ENCODE data around the gene TRAPPC2B.
"Not testable (repeated sequence)": the region's sequence is repeated elsewhere in the genome, so short reads cannot be mapped to it uniquely, and the experiment has no call there.

Gene TRAPPC2B

DNA sequence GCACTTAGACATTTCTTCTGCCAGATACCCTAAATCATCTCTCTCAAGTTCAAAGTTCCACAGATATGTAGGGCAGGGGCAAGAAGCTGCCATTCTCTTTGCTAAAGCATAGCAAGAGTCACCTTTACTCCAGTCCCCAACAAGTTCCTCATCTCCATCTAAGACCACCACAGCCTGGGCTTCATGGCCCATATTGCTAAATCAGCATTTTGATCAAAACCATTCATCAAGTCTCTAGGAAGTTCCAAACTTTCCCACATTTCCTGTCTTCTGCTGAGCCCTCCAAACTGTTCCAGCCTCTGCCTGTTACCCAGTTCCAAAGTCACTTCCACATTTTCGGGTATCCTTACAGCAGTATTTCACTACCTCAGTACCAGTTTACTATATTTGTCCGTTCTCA is 11.3 kb downstream of the TRAPPC2B start:
- DNase-seq, result not testable (repeated sequence)

DNA sequence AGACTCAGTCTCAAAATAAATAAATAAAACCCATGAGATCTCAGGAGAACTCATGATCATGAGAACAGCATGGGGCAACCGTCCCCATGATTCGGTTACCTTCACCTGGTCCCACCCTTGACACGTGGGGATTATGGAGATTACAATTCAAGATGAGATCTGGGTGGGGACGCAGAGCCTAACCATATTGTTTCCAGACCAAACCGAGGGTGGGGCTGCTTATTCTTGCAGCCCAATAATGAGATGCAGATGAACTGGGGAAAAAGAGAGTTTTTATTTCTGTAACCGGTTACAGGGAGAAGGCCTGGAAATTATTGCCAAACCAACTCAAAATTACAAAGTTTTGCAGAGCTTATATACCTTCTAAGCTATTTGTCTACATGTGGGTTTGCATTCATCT is 12.8 kb downstream of the TRAPPC2B start:
- DNase-seq, result no peak

DNA sequence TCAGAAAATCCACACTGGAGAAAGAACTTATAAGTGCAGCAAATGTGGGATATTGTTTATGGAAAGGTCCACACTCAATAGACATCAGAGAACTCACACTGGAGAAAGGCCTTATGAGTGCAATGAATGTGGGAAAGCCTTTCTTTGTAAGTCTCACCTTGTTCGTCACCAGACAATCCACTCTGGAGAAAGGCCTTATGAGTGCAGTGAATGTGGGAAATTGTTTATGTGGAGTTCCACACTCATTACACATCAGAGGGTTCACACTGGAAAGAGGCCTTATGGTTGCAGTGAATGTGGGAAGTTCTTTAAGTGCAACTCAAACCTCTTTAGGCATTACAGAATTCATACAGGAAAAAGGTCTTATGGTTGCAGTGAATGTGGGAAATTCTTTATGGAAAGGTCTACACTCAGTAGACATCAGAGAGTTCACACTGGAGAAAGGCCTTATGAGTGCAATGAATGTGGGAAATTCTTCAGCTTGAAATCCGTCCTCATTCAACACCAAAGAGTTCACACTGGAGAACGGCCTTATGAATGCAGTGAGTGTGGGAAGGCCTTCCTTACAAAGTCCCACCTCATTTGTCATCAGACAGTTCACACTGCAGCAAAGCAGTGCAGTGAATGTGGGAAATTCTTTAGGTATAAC is 14.3 kb downstream of the TRAPPC2B start:
- DNase-seq, result no peak

DNA sequence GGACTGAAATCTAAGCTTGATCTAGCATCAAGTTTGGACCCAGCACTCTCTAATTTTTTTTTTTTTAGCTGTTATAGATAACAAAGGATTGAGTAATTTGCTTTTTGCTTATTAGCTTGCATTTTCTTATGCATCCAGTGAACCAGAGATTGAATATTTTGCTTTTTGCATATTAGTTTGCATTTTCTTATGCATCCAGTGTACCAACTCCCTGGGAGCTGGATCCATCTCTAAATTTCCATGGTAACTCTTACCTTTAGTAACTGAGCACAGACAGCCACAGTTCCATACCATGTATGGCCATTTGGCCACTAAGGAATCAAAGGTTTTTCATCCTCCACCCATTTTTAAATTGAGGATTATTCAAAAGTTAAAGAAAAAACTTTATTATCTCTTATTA is 17.6 kb downstream of the TRAPPC2B start:
- DNase-seq, result no peak

DNA sequence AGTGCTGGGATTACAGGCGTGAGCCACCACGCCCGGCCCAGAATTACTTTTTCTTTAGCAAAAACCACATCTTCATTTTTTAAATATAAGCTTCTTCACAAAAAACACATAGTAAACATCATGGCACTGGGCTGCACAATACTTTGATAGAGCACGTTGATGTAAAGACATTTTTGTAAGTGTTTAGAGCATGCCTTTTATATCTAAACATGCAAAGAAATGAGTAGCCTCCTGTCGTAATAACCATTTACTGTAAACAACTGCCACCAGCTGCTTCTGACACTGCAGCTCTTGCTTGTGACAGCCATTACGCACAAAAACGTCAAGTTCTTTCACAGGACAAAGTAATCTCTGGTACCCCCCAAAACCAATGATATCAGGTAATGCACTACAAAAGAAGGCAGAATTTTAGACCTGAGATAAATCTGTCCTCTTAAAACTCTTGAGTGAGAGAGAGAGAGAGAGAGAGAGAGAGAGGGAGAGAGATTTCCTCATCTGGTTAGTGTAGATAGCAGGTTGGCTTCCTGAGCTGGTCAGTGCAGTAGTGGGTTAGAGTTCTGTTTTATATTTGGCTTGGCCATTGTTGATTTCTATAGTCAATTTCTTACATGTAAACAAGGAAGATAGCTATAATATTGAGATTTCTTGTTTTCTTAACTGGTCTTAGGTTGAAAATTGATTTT is 19.6 kb downstream of the TRAPPC2B start:
- no peak for DNase-seq

DNA sequence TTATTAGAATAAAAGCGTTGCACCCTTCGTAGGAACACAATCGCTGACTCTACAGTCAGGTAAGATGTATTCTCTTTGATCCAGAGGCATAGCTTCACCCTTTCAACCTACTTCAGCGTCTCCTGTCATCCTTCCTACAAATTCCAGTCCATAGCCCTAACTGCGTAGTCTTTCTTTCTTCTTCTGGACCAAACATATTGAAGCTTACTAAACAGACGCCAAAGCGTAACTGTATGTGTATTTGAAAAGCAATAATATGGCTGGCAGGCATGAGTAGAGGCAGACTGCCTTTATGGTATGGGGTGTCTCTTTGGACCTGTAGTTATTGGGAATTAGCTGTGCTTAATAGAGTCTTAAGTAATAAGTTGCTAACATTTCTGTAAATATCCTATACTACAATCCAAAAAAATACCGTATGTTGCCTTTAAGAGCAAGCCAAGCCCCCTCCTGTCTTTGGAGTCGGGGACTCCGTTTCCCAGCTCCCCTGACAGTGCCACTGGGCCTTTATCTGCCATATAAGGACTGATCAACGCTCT is 25.9 kb downstream of the TRAPPC2B start:
- DNase-seq, result no peak

DNA sequence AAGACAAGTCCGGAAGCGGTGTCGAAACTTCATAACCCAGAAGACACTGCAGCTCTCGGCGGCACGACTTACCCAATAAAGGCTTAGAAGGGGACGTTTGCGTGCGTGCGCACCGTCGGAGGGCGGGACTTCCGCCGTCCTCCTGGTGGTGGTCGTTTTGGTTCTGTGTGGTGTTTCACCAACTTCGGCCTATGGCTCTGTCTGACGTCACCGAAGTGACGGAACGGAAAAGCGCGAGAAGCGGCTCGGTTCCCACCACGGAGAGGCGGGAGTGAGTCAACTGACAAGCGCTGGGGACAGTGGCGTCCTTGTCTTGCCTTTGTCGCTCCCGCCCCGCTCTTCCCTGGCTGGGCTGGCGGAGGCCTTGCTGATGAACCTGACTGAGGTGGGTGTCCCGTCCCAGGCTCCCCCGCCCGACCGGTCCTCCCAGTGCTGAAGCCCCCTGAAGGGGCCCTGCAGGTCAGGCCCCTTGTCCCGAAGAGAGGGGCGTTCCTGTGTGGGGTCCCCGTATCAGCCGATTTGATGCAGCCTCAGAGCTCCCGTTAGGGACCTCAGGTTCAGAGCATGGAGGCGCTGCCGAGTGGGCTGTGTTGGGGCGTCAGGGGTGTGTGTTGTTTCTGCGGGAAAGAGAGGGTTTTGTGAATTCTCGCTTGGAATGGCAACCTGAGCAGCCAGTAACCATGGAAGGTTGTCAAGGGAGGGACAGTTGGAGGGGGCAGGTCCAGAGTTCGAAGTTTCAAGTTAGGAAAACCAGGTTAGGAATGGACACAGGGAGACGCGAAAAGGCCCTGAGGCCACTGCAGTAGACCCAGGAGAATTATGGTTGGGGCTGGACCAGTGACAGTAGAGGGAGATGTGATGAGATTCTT is 26.6 kb downstream of the TRAPPC2B start, which contains the start of gene ZNF548:
ZNF548 (plus strand) TSS at position 125 of the 869 bp plus-strand sequence; CDS start at position 371, 246 bp downstream.
- peak; percentile 100 for DNase-seq

DNA sequence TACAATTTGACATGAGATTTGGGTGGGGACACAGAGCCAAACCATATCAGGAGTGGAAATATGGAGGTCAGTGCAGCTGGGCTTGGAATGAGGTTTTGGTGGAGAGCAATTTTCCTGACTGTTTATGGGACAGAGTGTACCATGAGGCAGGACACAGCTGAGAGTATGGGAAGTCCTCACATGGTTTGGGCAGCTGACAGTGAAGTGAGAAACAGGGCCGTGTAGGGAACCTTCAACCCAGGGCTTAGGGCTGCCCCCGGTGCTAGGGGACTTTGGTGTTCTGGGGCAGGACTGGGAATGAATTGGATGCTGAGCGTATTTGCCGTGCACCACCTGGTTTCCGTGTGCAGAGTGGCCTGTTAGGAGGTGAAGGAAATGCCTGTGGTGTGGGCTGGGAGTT is 32.4 kb downstream of the TRAPPC2B start:
- no peak for DNase-seq

DNA sequence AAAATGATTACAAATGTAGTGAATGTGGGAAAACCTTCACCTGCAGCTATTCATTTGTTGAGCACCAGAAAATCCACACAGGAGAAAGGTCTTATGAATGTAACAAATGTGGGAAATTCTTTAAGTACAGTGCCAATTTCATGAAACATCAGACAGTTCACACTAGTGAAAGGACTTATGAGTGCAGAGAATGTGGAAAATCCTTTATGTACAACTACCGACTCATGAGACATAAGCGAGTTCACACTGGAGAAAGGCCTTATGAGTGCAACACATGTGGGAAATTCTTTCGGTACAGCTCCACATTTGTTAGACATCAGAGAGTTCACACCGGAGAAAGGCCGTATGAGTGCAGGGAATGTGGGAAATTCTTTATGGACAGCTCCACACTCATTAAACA is 35.5 kb downstream of the TRAPPC2B start:
- DNase-seq, result no peak

DNA sequence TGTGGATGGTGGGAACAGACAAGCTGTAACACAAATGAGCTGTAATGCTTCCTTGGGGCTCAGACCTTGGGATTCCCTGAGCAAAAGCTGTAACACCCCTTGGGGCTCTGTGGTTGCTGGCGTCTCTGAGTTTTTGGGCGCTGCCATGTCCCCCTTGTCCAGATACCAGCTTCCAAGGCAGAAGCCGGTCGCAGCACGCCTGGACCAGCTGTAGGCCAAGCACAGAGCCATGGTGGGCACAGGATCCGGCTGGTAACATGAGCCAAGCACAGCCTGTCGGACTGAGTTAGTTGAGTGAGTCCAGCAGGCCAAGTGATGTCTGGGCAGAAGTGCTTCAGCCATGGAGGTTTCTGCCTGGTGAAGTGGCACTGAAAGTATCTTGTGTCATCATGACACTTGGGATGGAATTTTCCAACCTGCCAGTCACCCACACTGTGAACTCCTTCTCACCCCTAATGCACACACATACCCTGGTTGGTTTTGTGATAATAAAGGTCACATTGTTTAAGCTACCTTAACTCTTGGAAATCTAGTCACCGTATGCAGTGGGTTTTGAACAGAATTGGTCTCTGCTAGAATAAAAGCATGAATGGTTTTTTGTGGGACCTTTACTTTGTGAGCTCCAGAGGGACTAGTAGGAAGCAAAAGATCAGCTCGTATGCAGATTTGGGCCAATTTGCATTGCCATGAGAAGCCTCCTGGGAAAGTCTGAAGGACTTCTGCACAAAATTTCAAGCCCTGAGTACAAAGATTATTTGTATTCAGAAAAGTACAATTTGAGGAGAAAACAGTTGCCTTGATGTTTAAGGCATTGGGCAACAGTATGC is 40.6 kb downstream of the TRAPPC2B start:
- DNase-seq, result no peak

DNA sequence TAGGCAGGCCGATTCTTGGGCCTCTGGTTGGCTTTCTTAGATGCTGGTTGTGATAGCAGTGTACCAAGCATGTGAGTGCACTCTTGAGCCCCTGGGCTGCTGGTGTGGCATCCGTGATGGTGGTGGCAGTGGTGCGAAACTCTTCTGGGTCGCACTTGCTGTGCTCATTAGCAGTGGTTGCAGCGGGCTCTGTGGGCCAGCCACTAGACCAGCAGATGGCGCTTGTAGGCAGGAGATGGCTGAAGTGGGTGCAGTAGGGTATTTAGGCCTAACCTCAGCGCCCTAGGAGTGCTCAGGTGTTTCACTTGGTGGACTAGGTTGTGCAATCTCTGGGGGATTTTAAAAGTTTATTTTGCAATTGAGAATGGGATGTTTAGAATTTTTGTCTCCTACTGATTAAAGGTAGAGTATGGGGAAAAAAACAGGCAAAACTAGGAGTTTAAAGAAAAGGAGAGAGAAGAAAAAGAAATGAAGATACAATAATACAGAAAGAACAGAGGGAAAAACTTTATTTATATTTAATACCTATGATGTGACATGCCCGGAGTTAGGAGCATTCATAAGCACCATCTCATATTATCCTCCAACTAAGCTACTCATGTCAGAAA is 43.3 kb downstream of the TRAPPC2B start:
- peak; percentile 69 for DNase-seq

DNA sequence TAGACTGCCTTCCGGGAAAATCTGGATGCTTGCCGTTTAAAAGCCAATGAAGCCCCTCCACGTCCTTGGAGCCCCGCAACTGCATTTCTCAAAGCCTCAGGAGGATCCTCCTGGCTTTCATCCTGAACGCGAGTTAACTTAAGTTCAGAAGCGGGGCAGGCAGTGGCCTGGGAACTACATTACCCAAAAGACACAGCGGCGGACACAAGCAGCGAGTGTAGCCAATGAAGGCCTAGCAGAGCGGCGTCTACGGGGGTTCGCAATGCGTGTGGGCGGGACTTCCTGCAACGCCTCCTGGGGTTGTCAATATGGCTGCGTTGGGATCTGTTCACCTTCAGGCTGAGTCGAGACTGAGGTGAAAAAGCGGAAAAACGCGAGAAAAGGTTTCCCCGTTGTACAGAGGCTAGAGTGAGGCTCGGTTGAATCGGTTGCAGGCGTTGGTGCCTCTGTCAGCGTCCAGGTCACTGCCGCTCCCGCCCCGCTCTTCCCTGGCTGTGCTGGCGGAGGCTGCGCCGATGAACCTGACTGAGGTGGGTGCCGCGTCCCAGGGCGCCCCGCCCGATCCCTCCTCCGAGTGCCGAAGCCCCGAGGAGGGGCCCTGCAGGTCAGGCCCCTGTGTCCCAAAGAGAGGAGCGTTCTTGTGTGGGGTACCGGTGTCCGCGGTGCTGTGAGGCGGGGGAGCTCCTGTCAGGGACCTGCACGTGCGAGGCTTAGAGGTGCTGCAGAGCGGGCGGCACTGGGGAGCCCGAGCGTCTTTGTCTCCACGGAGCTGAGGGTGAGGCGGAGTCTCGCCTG is 47.7 kb downstream of the TRAPPC2B start, which contains the start of gene ZNF17:
ZNF17 (plus strand) TSS at position 285 of the 795 bp plus-strand sequence. CDS start 2,455 bp downstream, outside the sequence.
- DNase-seq, result peak; percentile 91

All from NCI-H1105 (cell line).